Endometrial microvascular endothelial cells (primary cell): ENCODE data around the gene SMYD3. TPM values are rescaled to one million over a fixed set of nuclear protein-coding genes. Genes with fewer than 3 reads are reported as not detected.

ENCODE experiments used
- in situ Hi-C: cut with HindIII; loops from 2 replicates; pipeline ENCODE4 v1.10.0; 2017; ENCODE audit warnings: low sequenced_read_pairs, low pct_unique_long_range_greater_than_20kb; ENCODE audit errors: inconsistent ontology term
- total RNA-seq: library from RNA; depleted of rRNA; stranded (reverse); fragments of >200 nt; gene quantifications from one replicate; pipeline ENCODE4 v1.2.3, GENCODE V29; 2015; ENCODE audit errors: inconsistent ontology term

SMYD3 gene
- total RNA-seq, 1 donor from 2014 or later: 16.6 TPM

GRCh38 chr1:245707941-245708340 lies 799.1 kb downstream of the SMYD3 start:
- in situ Hi-C loops: no loop called here

GRCh38 chr1:245704765-245705164 lies 802.3 kb downstream of the SMYD3 start:
- in situ Hi-C loops: no loop called here

GRCh38 chr1:245704341-245704740 lies 802.7 kb downstream of the SMYD3 start:
- in situ Hi-C loops: no loop called here

GRCh38 chr1:245702346-245702745 lies 804.7 kb downstream of the SMYD3 start:
- in situ Hi-C loops: no loop called here

- in situ Hi-C loops: no loop called here
Observed at GRCh38 chr1:245701631-245702030, 805.4 kb downstream of the SMYD3 start.

GRCh38 chr1:245700631-245701030 lies 806.4 kb downstream of the SMYD3 start:
- in situ Hi-C loops: no loop called here

Other genes with a start within 250 kb of the SMYD3 start
- gene TFB2M, start 59.0 kb upstream of the SMYD3 start, total RNA-seq: 25.8 TPM
- gene CNST, start 59.2 kb upstream of the SMYD3 start, total RNA-seq: 20.3 TPM
- 48.8 TPM for gene SCCPDH, start 217.1 kb upstream of the SMYD3 start, total RNA-seq